Measurements from ENCODE around the gene ABI3BP. TPM values are rescaled to one million over a fixed set of nuclear protein-coding genes. Genes with fewer than 3 reads are reported as not detected.

ABI3BP gene
- total RNA-seq, 1 experiment from 2014 or later, result 0.74 TPM

DNA sequence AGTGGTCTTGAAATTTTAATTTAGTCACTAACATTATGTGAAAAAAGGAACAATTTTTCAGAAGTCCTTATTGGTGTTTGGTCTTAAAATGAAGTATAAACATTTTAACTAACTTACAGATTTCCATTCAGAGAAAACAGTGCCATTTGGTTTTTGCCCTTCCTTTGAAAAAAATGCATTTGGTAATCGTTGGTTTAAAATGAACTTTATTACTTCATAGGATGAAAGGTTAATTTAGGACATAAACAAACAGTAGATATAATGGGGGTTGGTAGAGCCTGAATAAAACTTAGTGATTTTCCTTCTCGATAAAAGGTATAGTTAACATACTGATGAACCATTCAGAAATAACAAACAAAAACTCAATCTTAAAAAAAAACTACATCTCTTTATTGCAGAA is 244.3 kb downstream of the ABI3BP start:
- ChIA-PET CTCF (no interaction called here), POLR2A (no interaction called here)
- Mint-ChIP-seq H3K27ac (no peak overlapping the region), H3K36me3 (peaks cover 48% of the 10 kb centered on the region), H3K4me1 (peaks cover 23% of the 10 kb centered on the region), H3K4me3 (no peak overlapping the region), H3K27me3 (ENCODE audit: low read depth) (no peaks in the 10 kb centered on the region), H3K9me3 (no peaks in the 10 kb centered on the region)
- TF ChIP-seq, protein P1, sequence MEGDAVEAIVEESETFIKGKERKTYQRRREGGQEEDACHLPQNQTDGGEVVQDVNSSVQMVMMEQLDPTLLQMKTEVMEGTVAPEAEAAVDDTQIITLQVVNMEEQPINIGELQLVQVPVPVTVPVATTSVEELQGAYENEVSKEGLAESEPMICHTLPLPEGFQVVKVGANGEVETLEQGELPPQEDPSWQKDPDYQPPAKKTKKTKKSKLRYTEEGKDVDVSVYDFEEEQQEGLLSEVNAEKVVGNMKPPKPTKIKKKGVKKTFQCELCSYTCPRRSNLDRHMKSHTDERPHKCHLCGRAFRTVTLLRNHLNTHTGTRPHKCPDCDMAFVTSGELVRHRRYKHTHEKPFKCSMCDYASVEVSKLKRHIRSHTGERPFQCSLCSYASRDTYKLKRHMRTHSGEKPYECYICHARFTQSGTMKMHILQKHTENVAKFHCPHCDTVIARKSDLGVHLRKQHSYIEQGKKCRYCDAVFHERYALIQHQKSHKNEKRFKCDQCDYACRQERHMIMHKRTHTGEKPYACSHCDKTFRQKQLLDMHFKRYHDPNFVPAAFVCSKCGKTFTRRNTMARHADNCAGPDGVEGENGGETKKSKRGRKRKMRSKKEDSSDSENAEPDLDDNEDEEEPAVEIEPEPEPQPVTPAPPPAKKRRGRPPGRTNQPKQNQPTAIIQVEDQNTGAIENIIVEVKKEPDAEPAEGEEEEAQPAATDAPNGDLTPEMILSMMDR (IDR thresholded peaks at IDR 0.05), result no peak
- TF ChIP-seq SMAD3 (CRISPR knock-in tag; IDR thresholded peaks at IDR 0.05; ENCODE audit: borderline replicate concordance) (no peak), CBFB (CRISPR knock-in tag; IDR thresholded peaks at IDR 0.05; ENCODE audit: low read depth) (no peak), IRF1 (CRISPR knock-in tag; IDR thresholded peaks at IDR 0.05) (no peak), USF2 (CRISPR knock-in tag; IDR thresholded peaks at IDR 0.05) (no peak), JUN (CRISPR knock-in tag; IDR thresholded peaks at IDR 0.05) (no peak), ATF2 (CRISPR knock-in tag; IDR thresholded peaks at IDR 0.05; ENCODE audit: borderline replicate concordance, low read depth) (no peak), PREB (CRISPR knock-in tag; IDR thresholded peaks at IDR 0.05; ENCODE audit: borderline replicate concordance) (no peak), HMGA2 (CRISPR knock-in tag; IDR thresholded peaks at IDR 0.05) (no peak)
- TF ChIP-seq, protein P2, sequence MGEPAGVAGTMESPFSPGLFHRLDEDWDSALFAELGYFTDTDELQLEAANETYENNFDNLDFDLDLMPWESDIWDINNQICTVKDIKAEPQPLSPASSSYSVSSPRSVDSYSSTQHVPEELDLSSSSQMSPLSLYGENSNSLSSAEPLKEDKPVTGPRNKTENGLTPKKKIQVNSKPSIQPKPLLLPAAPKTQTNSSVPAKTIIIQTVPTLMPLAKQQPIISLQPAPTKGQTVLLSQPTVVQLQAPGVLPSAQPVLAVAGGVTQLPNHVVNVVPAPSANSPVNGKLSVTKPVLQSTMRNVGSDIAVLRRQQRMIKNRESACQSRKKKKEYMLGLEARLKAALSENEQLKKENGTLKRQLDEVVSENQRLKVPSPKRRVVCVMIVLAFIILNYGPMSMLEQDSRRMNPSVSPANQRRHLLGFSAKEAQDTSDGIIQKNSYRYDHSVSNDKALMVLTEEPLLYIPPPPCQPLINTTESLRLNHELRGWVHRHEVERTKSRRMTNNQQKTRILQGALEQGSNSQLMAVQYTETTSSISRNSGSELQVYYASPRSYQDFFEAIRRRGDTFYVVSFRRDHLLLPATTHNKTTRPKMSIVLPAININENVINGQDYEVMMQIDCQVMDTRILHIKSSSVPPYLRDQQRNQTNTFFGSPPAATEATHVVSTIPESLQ (CRISPR knock-in tag; IDR thresholded peaks at IDR 0.05), result no peak
- ATAC-seq (no peak), DNase-seq (ENCODE audit: low spot score) (no peak)

GRCh38 chr3:100748220-100748619 is 245.0 kb downstream of the ABI3BP start:
- no peak for ATAC-seq
- Mint-ChIP-seq H3K27ac (no peak overlapping the region), H3K9me3 (no peaks in the 10 kb centered on the region), H3K36me3 (peaks cover 48% of the 10 kb centered on the region), H3K4me3 (no peak overlapping the region), H3K27me3 (ENCODE audit: low read depth) (no peaks in the 10 kb centered on the region), H3K4me1 (peaks cover 16% of the 10 kb centered on the region)
- no peak for DNase-seq (ENCODE audit: low spot score)
- POLR2A ChIA-PET, result no interaction called here
- CTCF ChIA-PET, result no interaction called here
- TF ChIP-seq, protein P3, sequence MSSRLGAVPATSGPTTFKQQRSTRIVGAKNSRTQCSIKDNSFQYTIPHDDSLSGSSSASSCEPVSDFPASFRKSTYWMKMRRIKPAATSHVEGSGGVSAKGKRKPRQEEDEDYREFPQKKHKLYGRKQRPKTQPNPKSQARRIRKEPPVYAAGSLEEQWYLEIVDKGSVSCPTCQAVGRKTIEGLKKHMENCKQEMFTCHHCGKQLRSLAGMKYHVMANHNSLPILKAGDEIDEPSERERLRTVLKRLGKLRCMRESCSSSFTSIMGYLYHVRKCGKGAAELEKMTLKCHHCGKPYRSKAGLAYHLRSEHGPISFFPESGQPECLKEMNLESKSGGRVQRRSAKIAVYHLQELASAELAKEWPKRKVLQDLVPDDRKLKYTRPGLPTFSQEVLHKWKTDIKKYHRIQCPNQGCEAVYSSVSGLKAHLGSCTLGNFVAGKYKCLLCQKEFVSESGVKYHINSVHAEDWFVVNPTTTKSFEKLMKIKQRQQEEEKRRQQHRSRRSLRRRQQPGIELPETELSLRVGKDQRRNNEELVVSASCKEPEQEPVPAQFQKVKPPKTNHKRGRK (CRISPR knock-in tag; IDR thresholded peaks at IDR 0.05; ENCODE audit: borderline replicate concordance), result no peak
- TF ChIP-seq ZNF396 (CRISPR knock-in tag; IDR thresholded peaks at IDR 0.05; ENCODE audit: borderline replicate concordance), result no peak
- TF ChIP-seq TEAD1 (CRISPR knock-in tag; IDR thresholded peaks at IDR 0.05), result no peak
- TF ChIP-seq TEAD4 (CRISPR knock-in tag; IDR thresholded peaks at IDR 0.05), result no peak
- TF ChIP-seq OVOL2 (CRISPR knock-in tag; IDR thresholded peaks at IDR 0.05; ENCODE audit: borderline replicate concordance), result no peak
- TF ChIP-seq FOXP1 (CRISPR knock-in tag; IDR thresholded peaks at IDR 0.05; ENCODE audit: borderline replicate concordance), result no peak
- no peak for TF ChIP-seq SMAD3 (CRISPR knock-in tag; IDR thresholded peaks at IDR 0.05; ENCODE audit: borderline replicate concordance)
- TF ChIP-seq, protein P4, sequence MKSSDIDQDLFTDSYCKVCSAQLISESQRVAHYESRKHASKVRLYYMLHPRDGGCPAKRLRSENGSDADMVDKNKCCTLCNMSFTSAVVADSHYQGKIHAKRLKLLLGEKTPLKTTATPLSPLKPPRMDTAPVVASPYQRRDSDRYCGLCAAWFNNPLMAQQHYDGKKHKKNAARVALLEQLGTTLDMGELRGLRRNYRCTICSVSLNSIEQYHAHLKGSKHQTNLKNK (CRISPR knock-in tag; IDR thresholded peaks at IDR 0.05), result no peak
- no peak for TF ChIP-seq JAZF1 (CRISPR knock-in tag; IDR thresholded peaks at IDR 0.05)
- TF ChIP-seq IRF2 (CRISPR knock-in tag; IDR thresholded peaks at IDR 0.05; ENCODE audit: borderline replicate concordance, low read depth), result no peak
- no peak for TF ChIP-seq ZNF219 (CRISPR knock-in tag; IDR thresholded peaks at IDR 0.05; ENCODE audit: borderline replicate concordance)
- TF ChIP-seq MXD4 (CRISPR knock-in tag; IDR thresholded peaks at IDR 0.05; ENCODE audit: borderline replicate concordance), result no peak
- TF ChIP-seq PRDM15 (CRISPR knock-in tag; IDR thresholded peaks at IDR 0.05), result no peak
